Gastrocnemius medialis (tissue), 4 donors: ENCODE data around the gene NKX2-4. TPM values are rescaled to one million over a fixed set of nuclear protein-coding genes. Genes with fewer than 3 reads are reported as not detected.

Source experiments
- ATAC-seq, 2 donors: fragments of 150-250 bp; one replicate each; pipeline ENCODE4 v1.9.1; 2016
- DNase-seq, 2 donors: peaks; one replicate each; pipeline ENCODE4 v3.0.0-alpha.2; 2019
- H3K27ac ChIP-seq, 4 donors: fragments of 200-600 bp; sonication (generic); 1 replicate in 1 of 4; 2 replicates in 3 of 4; pipeline ENCODE4 v1.5.1; 2016 to 2018; ENCODE audit warnings: mild to moderate bottlenecking in 2 of 4, moderate library complexity in 1 of 4
- H3K27me3 ChIP-seq, 3 donors: fragments of 200-600 bp; sonication (generic) in 2 of 3; 1 replicate in 1 of 3; 2 replicates in 2 of 3; pipeline versions ENCODE4 v1.5.1 to v1.6.0; 2016 to 2019; ENCODE audit warnings: mild to moderate bottlenecking in 1 of 3, moderate library complexity in 1 of 3
- H3K36me3 ChIP-seq, 2 donors: fragments of 200-600 bp; sonication (generic) in 1 of 2; one replicate each; pipeline ENCODE4 v1.5.1; 2017 to 2018
- H3K4me1 ChIP-seq, 2 donors: fragments of 200-600 bp; sonication (generic) in 1 of 2; one replicate each; pipeline ENCODE4 v1.5.1; 2016 to 2017; ENCODE audit warnings: mild to moderate bottlenecking in 2 of 2
- H3K4me3 ChIP-seq, 4 donors: fragments of 200-600 bp; sonication (generic) in 3 of 4; 1 replicate in 1 of 4; 2 replicates in 3 of 4; pipeline ENCODE4 v1.5.1; 2016 to 2019; ENCODE audit warnings: mild to moderate bottlenecking in 2 of 4
- H3K9me3 ChIP-seq, 3 donors: fragments of 200-600 bp; sonication (generic) in 2 of 3; 1 replicate in 1 of 3; 2 replicates in 2 of 3; pipeline ENCODE4 v1.5.1; 2016 to 2019
- CTCF ChIP-seq, 5 experiments: fragments of 450-650 bp in 3 of 5; fragments of 200-600 bp in 2 of 5; sonication (generic) in 2 of 5; IDR thresholded peaks in 4 of 5; conservative IDR thresholded peaks in 1 of 5; 1 replicate in 4 of 5; 2 replicates in 1 of 5; pipeline ENCODE4 v1.5.1; 2016 to 2019; ENCODE audit warnings: antibody characterized with exemption in 5 of 5, mild to moderate bottlenecking in 3 of 5, moderate library complexity in 3 of 5
- POLR2A ChIP-seq, 2 donors: fragments of 450-650 bp; IDR thresholded peaks; one replicate each; pipeline ENCODE4 v1.6.1; 2017; ENCODE audit warnings: antibody characterized with exemption in 2 of 2, mild to moderate bottlenecking in 2 of 2, moderate library complexity in 2 of 2
- in situ Hi-C, 4 donors: fragments of 200-750 bp; cut with MboI; loops; one replicate each; pipeline versions ENCODE4 v1.15.0 to v1.8.0; 2017; ENCODE audit warnings: low sequenced_read_pairs in 4 of 4
- intact Hi-C: fragments of 100-400 bp; cut with DNase I; formaldehyde crosslinking; loops from one replicate; pipeline ENCODE4 v1.15.1; 2023; ENCODE audit warnings: low total_unique reads
- total RNA-seq, 4 donors: library from RNA; depleted of rRNA; stranded (reverse); fragments of >200 nt; gene quantifications; one replicate each; pipeline versions ENCODE4 v1.1.0 to v1.2.3, GENCODE V29; 2016

The NKX2-4 gene
- total RNA-seq, 4 donors from 2014 or later, result not detected

- no peak for DNase-seq
- H3K27ac ChIP-seq, result no peak overlapping the region
- H3K9me3 ChIP-seq, result no peaks in the 10 kb centered on the region
- H3K4me3 ChIP-seq, result no peak overlapping the region
- no peak for TF ChIP-seq POLR2A (IDR thresholded peaks at IDR 0.05)
- no peak for TF ChIP-seq CTCF (IDR thresholded peaks at IDR 0.05 in 4 of 5, conservative IDR thresholded peaks at IDR 0.05 in 1 of 5)
- ATAC-seq, result no peak
- H3K4me1 ChIP-seq, result no peaks in the 10 kb centered on the region
- no peaks in the 10 kb centered on the region for H3K27me3 ChIP-seq
- in situ Hi-C loops (no loop called here), intact Hi-C loops (no loop called here)
- H3K36me3 ChIP-seq, result peaks cover 0 to 42% of the 10 kb centered on the region in 2 donors
These were observed 16.6 kb downstream of the NKX2-4 start for GRCh38 chr20:21380711-21381110.

DNA sequence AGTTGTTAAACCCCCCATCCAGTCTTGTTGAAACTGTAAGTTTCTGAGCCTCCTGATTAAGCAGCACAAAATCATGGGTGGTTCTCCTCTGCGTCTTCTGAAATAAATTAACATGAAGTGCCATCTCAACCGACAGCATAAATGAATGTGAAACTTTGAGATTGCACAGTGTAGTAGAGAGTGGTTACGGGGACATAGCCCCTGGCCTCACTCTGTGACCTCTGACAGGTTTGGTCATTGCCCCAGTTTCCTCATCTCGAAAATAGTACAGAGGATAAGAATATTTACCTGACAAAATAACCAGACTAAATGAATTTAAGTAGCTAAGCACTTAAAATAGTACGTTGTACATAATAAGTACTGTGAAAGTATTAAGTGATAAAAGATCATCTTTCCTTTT is 19.1 kb downstream of the NKX2-4 start:
- DNase-seq (no peak), ATAC-seq (no peak)
- Histone ChIP-seq H3K27ac (no peak overlapping the region), H3K4me1 (no peaks in the 10 kb centered on the region), H3K4me3 (no peak overlapping the region), H3K36me3 (peaks cover 0 to 25% of the 10 kb centered on the region in 2 donors), H3K9me3 (no peaks in the 10 kb centered on the region), H3K27me3 (no peaks in the 10 kb centered on the region)
- TF ChIP-seq POLR2A (IDR thresholded peaks at IDR 0.05) (no peak), CTCF (IDR thresholded peaks at IDR 0.05 in 4 of 5, conservative IDR thresholded peaks at IDR 0.05 in 1 of 5) (no peak)
- intact Hi-C loops (no loop called here), in situ Hi-C loops (no loop called here)

- Histone ChIP-seq H3K9me3 (no peaks in the 10 kb centered on the region), H3K27me3 (no peaks in the 10 kb centered on the region), H3K36me3 (peaks cover 0 to 20% of the 10 kb centered on the region in 2 donors), H3K27ac (no peak overlapping the region), H3K4me3 (no peak overlapping the region), H3K4me1 (no peaks in the 10 kb centered on the region)
- in situ Hi-C loops, result no loop called here
- DNase-seq (no peak), ATAC-seq (no peak)
- TF ChIP-seq CTCF (IDR thresholded peaks at IDR 0.05 in 4 of 5, conservative IDR thresholded peaks at IDR 0.05 in 1 of 5) (no peak), POLR2A (IDR thresholded peaks at IDR 0.05) (no peak)
- intact Hi-C loops, result no loop called here
These were observed 19.6 kb downstream of the NKX2-4 start for GRCh38 chr20:21377701-21378100.

DNA sequence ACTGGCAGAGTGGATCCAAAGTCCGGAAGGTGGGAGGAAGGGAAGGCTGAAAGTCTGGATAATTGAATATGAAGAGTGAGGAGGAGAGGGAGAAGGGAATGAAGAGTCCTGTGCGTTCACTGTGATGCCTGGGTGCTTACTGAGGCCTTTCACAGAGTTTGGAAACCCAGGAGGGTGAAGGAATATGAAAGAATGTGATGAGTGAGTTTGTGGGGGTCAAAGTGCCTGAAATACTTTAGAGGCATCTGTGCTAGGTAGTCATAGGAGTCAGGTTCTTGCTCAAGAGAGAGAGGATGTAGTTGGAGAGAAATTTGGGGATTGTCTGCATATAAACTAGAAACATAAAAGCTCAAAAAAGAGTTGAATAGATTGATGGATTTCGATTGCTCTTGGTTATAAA is 20.7 kb downstream of the NKX2-4 start:
- H3K4me1 ChIP-seq, result peaks cover 0 to 5% of the 10 kb centered on the region in 2 donors
- no peaks in the 10 kb centered on the region for H3K9me3 ChIP-seq
- ATAC-seq (no peak), DNase-seq (no peak)
- in situ Hi-C loops, result no loop called here
- peaks cover 0 to 10% of the 10 kb centered on the region in 2 donors for H3K36me3 ChIP-seq
- H3K27ac ChIP-seq, result no peak overlapping the region
- no peaks in the 10 kb centered on the region for H3K27me3 ChIP-seq
- intact Hi-C loops, result no loop called here
- no peak overlapping the region for H3K4me3 ChIP-seq
- TF ChIP-seq CTCF (IDR thresholded peaks at IDR 0.05 in 4 of 5, conservative IDR thresholded peaks at IDR 0.05 in 1 of 5) (no peak), POLR2A (IDR thresholded peaks at IDR 0.05) (no peak)

GRCh38 chr20:21373436-21373835 is 23.9 kb downstream of the NKX2-4 start:
- DNase-seq (no peak), ATAC-seq (no peak)
- no peak for TF ChIP-seq POLR2A (IDR thresholded peaks at IDR 0.05)
- no peak for TF ChIP-seq CTCF (IDR thresholded peaks at IDR 0.05 in 4 of 5, conservative IDR thresholded peaks at IDR 0.05 in 1 of 5)
- Histone ChIP-seq H3K27ac (no peak overlapping the region), H3K4me1 (peaks cover 0 to 7% of the 10 kb centered on the region in 2 donors), H3K9me3 (no peaks in the 10 kb centered on the region), H3K27me3 (no peaks in the 10 kb centered on the region), H3K4me3 (no peak overlapping the region), H3K36me3 (peaks cover 0 to 4% of the 10 kb centered on the region in 2 donors)
- intact Hi-C loops, result no loop called here
- in situ Hi-C loops, result no loop called here
